T47D (cell line): ENCODE results near the gene RAI1.

ENCODE experiments used
- DNase-seq, 2 experiments: peaks; one replicate each; pipeline versions ENCODE4 v3.0.0 to v3.0.0-alpha.2; 2011 to 2012; ENCODE audit warnings: low read depth in 1 of 2, low spot score in 1 of 2
- JUND ChIP-seq: IDR thresholded peaks from 2 replicates; pipeline ENCODE4 v1.6.1; 2012; ENCODE audit warnings: low read depth
- in situ Hi-C: cut with HindIII; loops from 2 replicates; pipeline ENCODE4 v1.10.0; 2016; ENCODE audit warnings: low sequenced_read_pairs, low pct_unique_long_range_greater_than_20kb

RAI1 gene

GRCh38 chr17:17754719-17755686 is 73.7 kb downstream of the RAI1 start:
- no peak for DNase-seq
- in situ Hi-C loops, result no loop called here

GRCh38 chr17:17755715-17756114 is 74.5 kb downstream of the RAI1 start:
- in situ Hi-C loops, result no loop called here
- TF ChIP-seq JUND, result no peak
- DNase-seq, result no peak

More at GRCh38 chr17:17754719-17755686, 73.7 kb downstream of the RAI1 start:
- TF ChIP-seq JUND, result no peak

GRCh38 chr17:17757391-17757791 is 76.1 kb downstream of the RAI1 start:
- no peak for DNase-seq

GRCh38 chr17:17757956-17758845 is 76.9 kb downstream of the RAI1 start:
- no peak for DNase-seq
- in situ Hi-C loops, result no loop called here
- TF ChIP-seq JUND, result no peak

More at GRCh38 chr17:17757391-17757791, 76.1 kb downstream of the RAI1 start:
- in situ Hi-C loops, result no loop called here
- no peak for TF ChIP-seq JUND

- in situ Hi-C loops, result no loop called here
- no peak for DNase-seq
- TF ChIP-seq JUND, result no peak
These were observed 77.8 kb downstream of the RAI1 start for GRCh38 chr17:17758941-17759563.

GRCh38 chr17:17760350-17760749 is 79.1 kb downstream of the RAI1 start:
- in situ Hi-C loops, result no loop called here
- no peak for DNase-seq
- TF ChIP-seq JUND, result no peak

- TF ChIP-seq JUND, result no peak
- no peak for DNase-seq
- in situ Hi-C loops, result no loop called here
These were observed 79.8 kb downstream of the RAI1 start for GRCh38 chr17:17760872-17761550.

- in situ Hi-C loops, result no loop called here
- no peak for TF ChIP-seq JUND
These were observed 80.9 kb downstream of the RAI1 start for GRCh38 chr17:17761894-17762743.

GRCh38 chr17:17762744-17763105 is 81.5 kb downstream of the RAI1 start:
- in situ Hi-C loops, result no loop called here
- TF ChIP-seq JUND, result no peak
- no peak for DNase-seq

More at GRCh38 chr17:17761894-17762743, 80.9 kb downstream of the RAI1 start:
- no peak for DNase-seq

GRCh38 chr17:17763136-17763535 is 81.9 kb downstream of the RAI1 start:
- in situ Hi-C loops, result no loop called here
- no peak for TF ChIP-seq JUND
- no peak for DNase-seq

GRCh38 chr17:17763734-17764133 is 82.5 kb downstream of the RAI1 start:
- in situ Hi-C loops, result no loop called here
- DNase-seq, result no peak
- TF ChIP-seq JUND, result no peak
